Heart left ventricle (tissue), 13 donors: ENCODE results near the gene BOK.

Source experiments
- POLR2A ChIP-seq, 2 donors: fragments of 450-650 bp; IDR thresholded peaks; one replicate each; pipeline ENCODE4 v1.6.1; 2017; ENCODE audit warnings: antibody characterized with exemption in 2 of 2, mild to moderate bottlenecking in 2 of 2, moderate library complexity in 2 of 2
- TF ChIP-seq, protein P1 (sequence below), 12 donors: fragments of 200-600 bp; sonication (generic) in 4 of 12; IDR thresholded peaks; one replicate each; pipeline versions ENCODE4 v1.5.0 to v1.8.0; 2018 to 2022; ENCODE audit warnings: antibody characterized with exemption in 12 of 12, mild to moderate bottlenecking in 5 of 12
- donor health status: ischemic (EF 13 %, LVEDD 7.1; RV severe dilation, severe dysfunction).
- donor health status: DM: no; HTN: yes; CAD: no.
- donor health status: DM: no; HTN: no; CAD: no.
- donor health status: ischemic (EF 25% LVEDD 6.9; RV normal size, moderate dysfunction).
- donor health status: ischemic (EF 25% LVEDD 5.7; RV mildly dilated, moderate dysfunction).
- donor health status: ischemic (EF 35%, LVEDD 5.7; RV mildly dilated, moderate dysfunction).
- donor health status: nonischemic (EF 11% LVEDD 7.7; RV severe dilation, severe dysfunction).
- donor health status: DM: yes; HTN: yes; CAD: no.
- donor health status: PGD.
- donor health status: ischemic (EF 29% LVEDD 5.4; RV normal size, mild dysfunction).
- donor health status: nonischemic (EF 23%, LVEDD 6.1; RV moderate dilation, normal function).

GRCh38 chr2:241540401-241540770 lies 18.2 kb upstream of the BOK start:
- no peak for TF ChIP-seq POLR2A (IDR thresholded peaks at IDR 0.05)
- TF ChIP-seq, protein P1, sequence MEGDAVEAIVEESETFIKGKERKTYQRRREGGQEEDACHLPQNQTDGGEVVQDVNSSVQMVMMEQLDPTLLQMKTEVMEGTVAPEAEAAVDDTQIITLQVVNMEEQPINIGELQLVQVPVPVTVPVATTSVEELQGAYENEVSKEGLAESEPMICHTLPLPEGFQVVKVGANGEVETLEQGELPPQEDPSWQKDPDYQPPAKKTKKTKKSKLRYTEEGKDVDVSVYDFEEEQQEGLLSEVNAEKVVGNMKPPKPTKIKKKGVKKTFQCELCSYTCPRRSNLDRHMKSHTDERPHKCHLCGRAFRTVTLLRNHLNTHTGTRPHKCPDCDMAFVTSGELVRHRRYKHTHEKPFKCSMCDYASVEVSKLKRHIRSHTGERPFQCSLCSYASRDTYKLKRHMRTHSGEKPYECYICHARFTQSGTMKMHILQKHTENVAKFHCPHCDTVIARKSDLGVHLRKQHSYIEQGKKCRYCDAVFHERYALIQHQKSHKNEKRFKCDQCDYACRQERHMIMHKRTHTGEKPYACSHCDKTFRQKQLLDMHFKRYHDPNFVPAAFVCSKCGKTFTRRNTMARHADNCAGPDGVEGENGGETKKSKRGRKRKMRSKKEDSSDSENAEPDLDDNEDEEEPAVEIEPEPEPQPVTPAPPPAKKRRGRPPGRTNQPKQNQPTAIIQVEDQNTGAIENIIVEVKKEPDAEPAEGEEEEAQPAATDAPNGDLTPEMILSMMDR (IDR thresholded peaks at IDR 0.05): no peak
